IMR-90 (cell line): ENCODE results near the gene BTBD17. TPM values are rescaled to one million over a fixed set of nuclear protein-coding genes. Genes with fewer than 3 reads are reported as not detected.

ENCODE experiments used
- ATAC-seq: fragments of 200-7000 bp; cut with Tn5 transposase; 2 replicates; pipeline ENCODE4 v1.9.1; 2020; ENCODE audit warnings: low read depth, mild to moderate bottlenecking, moderate library complexity
- BruUV-seq: library from RNA; stranded (reverse); fragments of 400-500 nt; replicated peaks from 2 replicates; lab custom pipeline; 2021; lab: Mats Ljungman, UMichigan
- CTCF ChIA-PET: fragments of 300-600 bp; formaldehyde crosslinking; extraction: SDS; loops from one replicate; lab custom pipeline; 2021; ENCODE audit warnings: antibody characterized with exemption; lab: Yijun Ruan, JAX
- POLR2A ChIA-PET: fragments of 300-600 bp; sonication (Branson Sonifier 250); formaldehyde crosslinking; loops from one replicate; lab custom pipeline; 2022; ENCODE audit warnings: antibody characterized with exemption; ENCODE audit not compliant: unreplicated experiment; lab: Charles Lee
- DNase-seq: peaks from one replicate; pipeline ENCODE4 v3.0.0; 2013
- H2AFZ ChIP-seq: replicated peaks from 2 replicates; pipeline ENCODE3; 2013; ENCODE audit warnings: low read length, mild to moderate bottlenecking; ENCODE audit not compliant: poor library complexity
- H2AK5ac ChIP-seq: 2 replicates; pipeline ENCODE4 v1.6.1; 2013; ENCODE audit warnings: low read depth, low read length, inconsistent platforms
- H2AK9ac ChIP-seq: replicated peaks from 2 replicates; pipeline ENCODE3; 2013; ENCODE audit warnings: mild to moderate bottlenecking, low read depth, low read length, moderate library complexity; ENCODE audit not compliant: poor library complexity
- H2BK120ac ChIP-seq: 2 replicates; pipeline ENCODE4 v1.6.1; 2013; ENCODE audit warnings: low read depth, low read length, inconsistent platforms
- H2BK15ac ChIP-seq: 3 replicates; pipeline ENCODE4 v1.6.1; 2013; ENCODE audit warnings: low read depth, low read length, inconsistent platforms
- H2BK20ac ChIP-seq: 2 replicates; pipeline ENCODE4 v1.6.1; 2013; ENCODE audit warnings: low read depth, mild to moderate bottlenecking, inconsistent platforms, low read length, moderate library complexity
- H2BK5ac ChIP-seq: 2 replicates; pipeline ENCODE4 v1.6.1; 2013; ENCODE audit warnings: mild to moderate bottlenecking, low read depth, low read length, inconsistent platforms; ENCODE audit not compliant: poor library complexity, severe bottlenecking
- H3K14ac ChIP-seq: replicated peaks from 2 replicates; pipeline ENCODE4 v1.6.1; 2013; ENCODE audit warnings: low read depth, low read length, inconsistent platforms
- H3K18ac ChIP-seq: 2 replicates; pipeline ENCODE4 v1.6.1; 2013; ENCODE audit warnings: low read depth, low read length, control low read depth
- H3K23ac ChIP-seq: 2 replicates; pipeline ENCODE4 v1.6.1; 2013; ENCODE audit warnings: low read depth, low read length, inconsistent platforms
- H3K27ac ChIP-seq: 2 replicates; pipeline ENCODE4 v1.5.1; 2013; ENCODE audit warnings: mild to moderate bottlenecking, control low read depth, low read length; ENCODE audit not compliant: insufficient read depth
- H3K27me3 ChIP-seq: 2 replicates; pipeline ENCODE4 v1.6.1; 2013; ENCODE audit warnings: low read length; ENCODE audit not compliant: control insufficient read depth, insufficient read depth
- H3K36me3 ChIP-seq: 2 replicates; pipeline ENCODE4 v1.6.1; 2013; ENCODE audit warnings: low read length, mixed read lengths; ENCODE audit not compliant: control insufficient read depth, insufficient read depth
- H3K4ac ChIP-seq: 2 replicates; pipeline ENCODE4 v1.6.1; 2013; ENCODE audit warnings: low read depth, low read length, inconsistent platforms
- H3K4me1 ChIP-seq: 2 replicates; pipeline ENCODE4 v1.6.1; 2013; ENCODE audit warnings: low read length, mixed read lengths; ENCODE audit not compliant: control insufficient read depth, insufficient read depth
- H3K4me2 ChIP-seq: 2 replicates; pipeline ENCODE4 v1.6.1; 2013; ENCODE audit warnings: low read depth, mild to moderate bottlenecking, control low read depth, low read length, moderate library complexity
- H3K4me3 ChIP-seq: 2 replicates; pipeline ENCODE4 v1.5.1; 2013; ENCODE audit warnings: low read depth, mild to moderate bottlenecking, control low read depth, low read length, moderate library complexity; ENCODE audit not compliant: insufficient read depth
- H3K56ac ChIP-seq: 2 replicates; pipeline ENCODE4 v1.6.1; 2013; ENCODE audit warnings: low read length, inconsistent platforms; ENCODE audit not compliant: insufficient read depth; ENCODE audit errors: extremely low read depth
- H3K79me1 ChIP-seq, 2 experiments: 2 replicates each; pipeline ENCODE4 v1.6.1; 2013; ENCODE audit warnings: low read length in 2 of 2, inconsistent platforms in 1 of 2, low read depth in 1 of 2
- H3K9ac ChIP-seq: 2 replicates; pipeline ENCODE4 v1.6.1; 2013; ENCODE audit warnings: low read depth, low read length, control low read depth
- H3K9me1 ChIP-seq: 2 replicates; pipeline ENCODE4 v1.6.1; 2013; ENCODE audit warnings: low read length, inconsistent platforms; ENCODE audit not compliant: insufficient read depth
- H3K9me3 ChIP-seq: 2 replicates; pipeline ENCODE4 v1.6.1; 2013; ENCODE audit warnings: low read length; ENCODE audit not compliant: control insufficient read depth, insufficient read depth
- H4K20me1 ChIP-seq: 2 replicates; pipeline ENCODE4 v1.6.1; 2013; ENCODE audit warnings: low read length, inconsistent platforms; ENCODE audit not compliant: insufficient read depth
- H4K5ac ChIP-seq: 2 replicates; pipeline ENCODE4 v1.6.1; 2013; ENCODE audit warnings: mild to moderate bottlenecking, low read depth, low read length, control low read depth
- H4K8ac ChIP-seq, 2 experiments: 2 replicates each; pipeline ENCODE4 v1.6.1; 2013; ENCODE audit warnings: low read depth in 2 of 2, low read length in 2 of 2, control low read depth in 1 of 2, inconsistent platforms in 1 of 2
- H4K91ac ChIP-seq: 2 replicates; pipeline ENCODE4 v1.6.1; 2013; ENCODE audit warnings: low read depth, low read length, inconsistent platforms; ENCODE audit not compliant: insufficient read depth
- BHLHE40 ChIP-seq: fragments of 150-350 bp; IDR thresholded peaks from 2 replicates; pipeline ENCODE4 v1.6.1; 2016; ENCODE audit warnings: mild to moderate bottlenecking, low read depth, low read length
- CEBPB ChIP-seq: IDR thresholded peaks from 2 replicates; pipeline ENCODE4 v1.6.1; 2012; ENCODE audit warnings: low read depth, low read length, improper control_type of control experiment
- CHD1 ChIP-seq: IDR thresholded peaks from 2 replicates; pipeline ENCODE4 v1.6.1; 2012; ENCODE audit warnings: low read depth, low read length, improper control_type of control experiment
- FOS ChIP-seq: fragments of 150-350 bp; IDR thresholded peaks from 2 replicates; pipeline ENCODE4 v1.6.1; 2016; ENCODE audit warnings: low read depth, low read length
- MAFK ChIP-seq: IDR thresholded peaks from 2 replicates; pipeline ENCODE4 v1.6.1; 2012; ENCODE audit warnings: low read depth, low read length, improper control_type of control experiment
- MXI1 ChIP-seq: IDR thresholded peaks from 2 replicates; pipeline ENCODE4 v1.6.1; 2012; ENCODE audit warnings: low read depth, mild to moderate bottlenecking, low read length, moderate library complexity, borderline replicate concordance
- NFE2L2 ChIP-seq: fragments of 150-350 bp; IDR thresholded peaks from 2 replicates; pipeline ENCODE4 v1.6.1; 2016; ENCODE audit warnings: low read depth, mild to moderate bottlenecking, low read length
- POLR2A ChIP-seq: IDR thresholded peaks from 2 replicates; pipeline ENCODE4 v1.6.1; 2012; ENCODE audit warnings: mild to moderate bottlenecking, low read depth, low read length
- RAD21 ChIP-seq: IDR thresholded peaks from 2 replicates; pipeline ENCODE4 v1.6.1; 2012; ENCODE audit warnings: low read length, improper control_type of control experiment
- RCOR1 ChIP-seq: IDR thresholded peaks from 2 replicates; pipeline ENCODE4 v1.6.1; 2012; ENCODE audit warnings: mild to moderate bottlenecking, low read length, improper control_type of control experiment; ENCODE audit not compliant: insufficient replicate concordance
- SMC3 ChIP-seq: fragments of 150-350 bp; IDR thresholded peaks from 2 replicates; pipeline ENCODE4 v1.6.1; 2016; ENCODE audit warnings: low read depth, mild to moderate bottlenecking, antibody characterized with exemption, low read length, moderate library complexity
- WGBS, 2 experiments: methylation state at CpG; one replicate each; pipeline versions ENCODE4 v1.1.5 to v1.1.7; 2013; ENCODE audit warnings: missing lambda C conversion rate in 2 of 2; ENCODE audit not compliant: insufficient read length in 1 of 2; ENCODE audit errors: extremely low coverage in 2 of 2; 5-methylcytosine and 5-hydroxymethylcytosine counted together
- dilution Hi-C: fragments of 300-500 bp; cut with HindIII; formaldehyde crosslinking; loops from one replicate; pipeline ENCODE4 v1.14.3; 2018; ENCODE audit warnings: low sequenced_read_pairs; ENCODE audit not compliant: unreplicated experiment
- in situ Hi-C: fragments of 300-500 bp; cut with MboI; formaldehyde crosslinking; loops from 3 replicates; pipeline ENCODE4 v1.14.3; 2019; ENCODE audit warnings: low sequenced_read_pairs, inconsistent platforms, mixed read lengths
- intact Hi-C: fragments of 100-400 bp; cut with micrococcal nuclease; formaldehyde crosslinking; loops from 2 replicates; pipeline ENCODE4 v1.10.0; 2022
- polyA plus RNA-seq, 3 experiments: library from polyadenylated mRNA; depleted of rRNA; stranded (reverse); fragments of >200 nt; gene quantifications; 2 replicates each; pipeline ENCODE4 v1.2.3, GENCODE V29; 2012; ENCODE audit warnings: low replicate concordance in 1 of 3
- total RNA-seq: library from RNA; depleted of rRNA; stranded (reverse); fragments of >200 nt; gene quantifications from 2 replicates; pipeline ENCODE4 v1.2.3, GENCODE V29; 2012
- TF ChIP-seq, protein P1 (sequence below): fragments of 150-350 bp; IDR thresholded peaks from 2 replicates; pipeline ENCODE4 v1.6.1; 2017; ENCODE audit warnings: mild to moderate bottlenecking, antibody characterized with exemption, low read length, low read depth
- TF ChIP-seq, protein P2 (sequence below): fragments of 150-350 bp; IDR thresholded peaks from 2 replicates; pipeline ENCODE4 v1.6.1; 2016; ENCODE audit warnings: low read depth, mild to moderate bottlenecking, low read length, moderate library complexity, borderline replicate concordance
- TF ChIP-seq, protein P3 (sequence below): conservative IDR thresholded peaks from 2 replicates; pipeline ENCODE4 v1.5.1; 2012; ENCODE audit warnings: mild to moderate bottlenecking, low read depth, low read length, improper control_type of control experiment

Gene BTBD17
- total and polyA plus RNA-seq, 2 of the 4 experiments (the other 2 are of a cell fraction), result not detected

DNA sequence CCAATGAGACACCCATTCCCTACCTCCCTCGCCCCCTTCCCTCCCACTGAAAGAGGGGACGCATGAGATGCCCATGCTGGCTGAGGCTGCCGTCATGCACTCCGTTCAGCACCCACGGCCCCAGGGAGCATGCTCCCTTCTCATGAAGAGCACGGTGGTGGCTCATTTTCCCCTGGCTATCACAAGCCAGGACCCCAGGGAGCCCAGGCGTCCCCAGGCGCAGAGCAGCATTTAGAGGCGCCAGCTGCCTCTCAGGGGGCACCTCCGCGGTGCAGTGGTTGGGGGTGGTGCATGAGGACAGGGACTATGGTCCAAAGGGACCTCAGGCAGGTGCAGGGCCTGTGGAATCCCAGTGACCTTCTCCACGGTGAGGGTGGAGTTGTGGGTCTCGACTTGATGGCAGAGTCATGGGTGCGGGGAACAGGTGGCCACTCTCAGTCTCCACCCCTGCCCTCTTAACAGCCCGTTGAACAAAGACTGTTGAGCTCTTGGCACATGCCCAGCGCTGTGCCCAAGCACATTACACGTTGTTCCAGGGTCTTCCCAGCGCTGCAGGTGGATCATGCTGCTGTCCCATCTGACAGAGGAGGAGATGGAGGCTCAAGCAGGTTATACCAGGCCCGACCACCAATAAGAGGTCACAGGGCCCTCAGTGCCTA, 22.0 kb downstream of the BTBD17 start:
- WGBS, 2 experiments, result 42% methylated on average over 4 of the region's 19 CpGs; no CpG with 5 or more reads in 1 of the 2 experiments
- H3K9ac ChIP-seq, result no peak overlapping the region
- H2BK20ac ChIP-seq, result no peak overlapping the region
- H3K79me1 ChIP-seq, result no peaks in the 10 kb centered on the region
- no peak overlapping the region for H3K23ac ChIP-seq
- no peaks in the 10 kb centered on the region for H4K20me1 ChIP-seq
- no peaks in the 10 kb centered on the region for H3K27me3 ChIP-seq
- ATAC-seq (no peak), DNase-seq (no peak)
- no peak overlapping the region for H4K8ac ChIP-seq
- H3K4me3 ChIP-seq, result no peak overlapping the region
- intact Hi-C loops, result no loop called here
- H2AFZ ChIP-seq, result no peak overlapping the region
- H3K4ac ChIP-seq, result no peak overlapping the region
- in situ Hi-C loops, result no loop called here
- H2BK120ac ChIP-seq, result no peak overlapping the region
- H3K36me3 ChIP-seq, result no peaks in the 10 kb centered on the region
- H3K56ac ChIP-seq, result no peak overlapping the region
- BruUV-seq, result no TSS peak
- no peaks in the 10 kb centered on the region for H3K4me1 ChIP-seq
- POLR2A ChIA-PET, result no interaction called here
- no peak overlapping the region for H3K18ac ChIP-seq
- no peak overlapping the region for H2BK15ac ChIP-seq
- H3K9me1 ChIP-seq, result no peaks in the 10 kb centered on the region
- H3K4me2 ChIP-seq, result no peak overlapping the region
- no peak overlapping the region for H2AK9ac ChIP-seq
- H3K14ac ChIP-seq, result no peak overlapping the region
- no peak overlapping the region for H2BK5ac ChIP-seq
- H2AK5ac ChIP-seq, result no peak overlapping the region
- dilution Hi-C loops, result no loop called here
- TF ChIP-seq POLR2A, result no peak
- no peak for TF ChIP-seq CHD1
- TF ChIP-seq NFE2L2, result no peak
- TF ChIP-seq CEBPB, result no peak
- TF ChIP-seq, protein P1, sequence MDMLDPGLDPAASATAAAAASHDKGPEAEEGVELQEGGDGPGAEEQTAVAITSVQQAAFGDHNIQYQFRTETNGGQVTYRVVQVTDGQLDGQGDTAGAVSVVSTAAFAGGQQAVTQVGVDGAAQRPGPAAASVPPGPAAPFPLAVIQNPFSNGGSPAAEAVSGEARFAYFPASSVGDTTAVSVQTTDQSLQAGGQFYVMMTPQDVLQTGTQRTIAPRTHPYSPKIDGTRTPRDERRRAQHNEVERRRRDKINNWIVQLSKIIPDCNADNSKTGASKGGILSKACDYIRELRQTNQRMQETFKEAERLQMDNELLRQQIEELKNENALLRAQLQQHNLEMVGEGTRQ, result no peak
- no peak for TF ChIP-seq SMC3
- TF ChIP-seq, protein P2, sequence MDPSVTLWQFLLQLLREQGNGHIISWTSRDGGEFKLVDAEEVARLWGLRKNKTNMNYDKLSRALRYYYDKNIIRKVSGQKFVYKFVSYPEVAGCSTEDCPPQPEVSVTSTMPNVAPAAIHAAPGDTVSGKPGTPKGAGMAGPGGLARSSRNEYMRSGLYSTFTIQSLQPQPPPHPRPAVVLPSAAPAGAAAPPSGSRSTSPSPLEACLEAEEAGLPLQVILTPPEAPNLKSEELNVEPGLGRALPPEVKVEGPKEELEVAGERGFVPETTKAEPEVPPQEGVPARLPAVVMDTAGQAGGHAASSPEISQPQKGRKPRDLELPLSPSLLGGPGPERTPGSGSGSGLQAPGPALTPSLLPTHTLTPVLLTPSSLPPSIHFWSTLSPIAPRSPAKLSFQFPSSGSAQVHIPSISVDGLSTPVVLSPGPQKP, result no peak
- no peak for TF ChIP-seq RCOR1
- TF ChIP-seq, protein P3, sequence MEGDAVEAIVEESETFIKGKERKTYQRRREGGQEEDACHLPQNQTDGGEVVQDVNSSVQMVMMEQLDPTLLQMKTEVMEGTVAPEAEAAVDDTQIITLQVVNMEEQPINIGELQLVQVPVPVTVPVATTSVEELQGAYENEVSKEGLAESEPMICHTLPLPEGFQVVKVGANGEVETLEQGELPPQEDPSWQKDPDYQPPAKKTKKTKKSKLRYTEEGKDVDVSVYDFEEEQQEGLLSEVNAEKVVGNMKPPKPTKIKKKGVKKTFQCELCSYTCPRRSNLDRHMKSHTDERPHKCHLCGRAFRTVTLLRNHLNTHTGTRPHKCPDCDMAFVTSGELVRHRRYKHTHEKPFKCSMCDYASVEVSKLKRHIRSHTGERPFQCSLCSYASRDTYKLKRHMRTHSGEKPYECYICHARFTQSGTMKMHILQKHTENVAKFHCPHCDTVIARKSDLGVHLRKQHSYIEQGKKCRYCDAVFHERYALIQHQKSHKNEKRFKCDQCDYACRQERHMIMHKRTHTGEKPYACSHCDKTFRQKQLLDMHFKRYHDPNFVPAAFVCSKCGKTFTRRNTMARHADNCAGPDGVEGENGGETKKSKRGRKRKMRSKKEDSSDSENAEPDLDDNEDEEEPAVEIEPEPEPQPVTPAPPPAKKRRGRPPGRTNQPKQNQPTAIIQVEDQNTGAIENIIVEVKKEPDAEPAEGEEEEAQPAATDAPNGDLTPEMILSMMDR, result no peak
- no peak for TF ChIP-seq BHLHE40
- TF ChIP-seq RAD21, result no peak
- no peak for TF ChIP-seq MAFK
- no peak for TF ChIP-seq FOS
- TF ChIP-seq MXI1, result no peak
- H4K91ac ChIP-seq, result no peak overlapping the region
- no peak overlapping the region for H3K27ac ChIP-seq
- CTCF ChIA-PET, result no interaction called here
- no peak overlapping the region for H4K5ac ChIP-seq
- no peaks in the 10 kb centered on the region for H3K9me3 ChIP-seq
